Measurements from ENCODE around the gene DEDD. TPM values are rescaled to one million over a fixed set of nuclear protein-coding genes. Genes with fewer than 3 reads are reported as not detected.

The DEDD gene
- polyA plus RNA-seq, 1 of the 3 experiments (the other 2 are of a cell fraction) = 45.0 TPM

DNA sequence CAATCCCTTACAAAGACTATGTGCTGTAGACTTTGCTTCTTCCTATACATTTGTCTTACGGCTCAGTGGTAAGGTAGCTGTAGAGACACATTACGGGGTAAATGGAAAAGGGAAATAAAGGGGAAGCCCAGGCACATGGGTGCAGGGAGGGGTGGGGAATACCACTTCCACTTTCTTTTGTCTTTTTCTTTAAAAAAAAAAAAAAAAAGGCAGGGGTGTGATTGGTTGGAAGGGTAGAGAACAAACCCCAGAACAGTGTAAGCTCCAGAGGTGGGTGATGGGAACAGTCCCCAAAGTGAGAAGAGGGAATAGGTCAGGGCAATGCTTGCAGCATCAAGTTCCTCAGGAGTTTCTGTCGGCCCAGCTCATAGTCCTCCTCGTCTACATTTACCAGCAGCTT, 10.6 kb downstream of the DEDD start:
- H3K9ac ChIP-seq = no peak overlapping the region
- no peak for DNase-seq
- WGBS (ENCODE audit: low lambda C conversion rate) = 81% methylated on average over 4 of the region's 4 CpGs
- H3K9me2 ChIP-seq = no peaks in the 10 kb centered on the region
- H3F3A ChIP-seq (replicated peaks; ENCODE audit: insufficient read depth) = peaks cover 7% of the 10 kb centered on the region
- H3K36me3 ChIP-seq (replicated peaks in 1 of 2; ENCODE audit: control insufficient read depth in 1 of 2, insufficient read depth in 2 of 2, low read length in 1 of 2) = peaks cover 19 to 53% of the 10 kb centered on the region in 2 experiments
- no peak overlapping the region for H3K4me3 ChIP-seq (ENCODE audit: low read depth in 2 of 2, low read length in 1 of 2)
- CTCF ChIA-PET = no interaction called here
- no peaks in the 10 kb centered on the region for H3K9me3 ChIP-seq
- no peak overlapping the region for H2AFZ ChIP-seq (ENCODE audit: low read depth)
- H4K20me1 ChIP-seq (ENCODE audit: insufficient read depth) = peaks cover 8% of the 10 kb centered on the region; the same call in 1 of the 2 replicates
- no peak overlapping the region for H3K27ac ChIP-seq (ENCODE audit: low read depth in 2 of 2, low read length in 1 of 2)
- H3K4me1 ChIP-seq (ENCODE audit: control insufficient read depth in 1 of 2, insufficient read depth in 2 of 2, low read depth in 1 of 2, low read length in 1 of 2) = peaks cover 15 to 19% of the 10 kb centered on the region in 2 experiments; a peak in 3 of 4 replicates
- H3K4me2 ChIP-seq = no peak overlapping the region
- H3K27me3 ChIP-seq (ENCODE audit: insufficient read depth) = no peaks in the 10 kb centered on the region
- TF ChIP-seq, protein P1, sequence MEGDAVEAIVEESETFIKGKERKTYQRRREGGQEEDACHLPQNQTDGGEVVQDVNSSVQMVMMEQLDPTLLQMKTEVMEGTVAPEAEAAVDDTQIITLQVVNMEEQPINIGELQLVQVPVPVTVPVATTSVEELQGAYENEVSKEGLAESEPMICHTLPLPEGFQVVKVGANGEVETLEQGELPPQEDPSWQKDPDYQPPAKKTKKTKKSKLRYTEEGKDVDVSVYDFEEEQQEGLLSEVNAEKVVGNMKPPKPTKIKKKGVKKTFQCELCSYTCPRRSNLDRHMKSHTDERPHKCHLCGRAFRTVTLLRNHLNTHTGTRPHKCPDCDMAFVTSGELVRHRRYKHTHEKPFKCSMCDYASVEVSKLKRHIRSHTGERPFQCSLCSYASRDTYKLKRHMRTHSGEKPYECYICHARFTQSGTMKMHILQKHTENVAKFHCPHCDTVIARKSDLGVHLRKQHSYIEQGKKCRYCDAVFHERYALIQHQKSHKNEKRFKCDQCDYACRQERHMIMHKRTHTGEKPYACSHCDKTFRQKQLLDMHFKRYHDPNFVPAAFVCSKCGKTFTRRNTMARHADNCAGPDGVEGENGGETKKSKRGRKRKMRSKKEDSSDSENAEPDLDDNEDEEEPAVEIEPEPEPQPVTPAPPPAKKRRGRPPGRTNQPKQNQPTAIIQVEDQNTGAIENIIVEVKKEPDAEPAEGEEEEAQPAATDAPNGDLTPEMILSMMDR (IDR thresholded peaks at IDR 0.05) = no peak
- TF ChIP-seq, protein P2, sequence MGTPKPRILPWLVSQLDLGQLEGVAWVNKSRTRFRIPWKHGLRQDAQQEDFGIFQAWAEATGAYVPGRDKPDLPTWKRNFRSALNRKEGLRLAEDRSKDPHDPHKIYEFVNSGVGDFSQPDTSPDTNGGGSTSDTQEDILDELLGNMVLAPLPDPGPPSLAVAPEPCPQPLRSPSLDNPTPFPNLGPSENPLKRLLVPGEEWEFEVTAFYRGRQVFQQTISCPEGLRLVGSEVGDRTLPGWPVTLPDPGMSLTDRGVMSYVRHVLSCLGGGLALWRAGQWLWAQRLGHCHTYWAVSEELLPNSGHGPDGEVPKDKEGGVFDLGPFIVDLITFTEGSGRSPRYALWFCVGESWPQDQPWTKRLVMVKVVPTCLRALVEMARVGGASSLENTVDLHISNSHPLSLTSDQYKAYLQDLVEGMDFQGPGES (IDR thresholded peaks at IDR 0.05; ENCODE audit: low read depth, low read length) = no peak
- TF ChIP-seq YY1 (IDR thresholded peaks at IDR 0.05; ENCODE audit: low read depth) (no peak), RCOR1 (IDR thresholded peaks at IDR 0.05; ENCODE audit: low read length) (no peak), RFX5 (IDR thresholded peaks at IDR 0.05; ENCODE audit: low read length) (no peak), TAF1 (IDR thresholded peaks at IDR 0.05; ENCODE audit: borderline replicate concordance, low read depth, low read length) (no peak), NRF1 (IDR thresholded peaks at IDR 0.05; ENCODE audit: low read depth, low read length) (no peak), EZH2phosphoT487 (IDR thresholded peaks at IDR 0.05; ENCODE audit: borderline replicate concordance, low read depth) (no peak), MEF2A (IDR thresholded peaks at IDR 0.05; ENCODE audit: borderline replicate concordance, low read depth) (no peak), GATA2 (CRISPR knock-in tag; IDR thresholded peaks at IDR 0.05) (no peak), TEAD4 (IDR thresholded peaks at IDR 0.05; ENCODE audit: borderline replicate concordance, insufficient read depth) (no peak), ELF1 (IDR thresholded peaks at IDR 0.05) (no peak), MXI1 (IDR thresholded peaks at IDR 0.05; ENCODE audit: low read depth, low read length) (no peak), TCF12 (IDR thresholded peaks at IDR 0.05) (no peak), SIN3A (IDR thresholded peaks at IDR 0.05; ENCODE audit: borderline replicate concordance, low read depth, low read length) (no peak)
- TF ChIP-seq, protein P3, sequence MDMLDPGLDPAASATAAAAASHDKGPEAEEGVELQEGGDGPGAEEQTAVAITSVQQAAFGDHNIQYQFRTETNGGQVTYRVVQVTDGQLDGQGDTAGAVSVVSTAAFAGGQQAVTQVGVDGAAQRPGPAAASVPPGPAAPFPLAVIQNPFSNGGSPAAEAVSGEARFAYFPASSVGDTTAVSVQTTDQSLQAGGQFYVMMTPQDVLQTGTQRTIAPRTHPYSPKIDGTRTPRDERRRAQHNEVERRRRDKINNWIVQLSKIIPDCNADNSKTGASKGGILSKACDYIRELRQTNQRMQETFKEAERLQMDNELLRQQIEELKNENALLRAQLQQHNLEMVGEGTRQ (IDR thresholded peaks at IDR 0.05; ENCODE audit: borderline replicate concordance, low read depth, low read length) = no peak
- TF ChIP-seq, protein P4, sequence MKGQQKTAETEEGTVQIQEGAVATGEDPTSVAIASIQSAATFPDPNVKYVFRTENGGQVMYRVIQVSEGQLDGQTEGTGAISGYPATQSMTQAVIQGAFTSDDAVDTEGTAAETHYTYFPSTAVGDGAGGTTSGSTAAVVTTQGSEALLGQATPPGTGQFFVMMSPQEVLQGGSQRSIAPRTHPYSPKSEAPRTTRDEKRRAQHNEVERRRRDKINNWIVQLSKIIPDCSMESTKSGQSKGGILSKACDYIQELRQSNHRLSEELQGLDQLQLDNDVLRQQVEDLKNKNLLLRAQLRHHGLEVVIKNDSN (IDR thresholded peaks at IDR 0.05; ENCODE audit: borderline replicate concordance, low read depth) = no peak
- TF ChIP-seq, protein P5, sequence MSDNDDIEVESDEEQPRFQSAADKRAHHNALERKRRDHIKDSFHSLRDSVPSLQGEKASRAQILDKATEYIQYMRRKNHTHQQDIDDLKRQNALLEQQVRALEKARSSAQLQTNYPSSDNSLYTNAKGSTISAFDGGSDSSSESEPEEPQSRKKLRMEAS (IDR thresholded peaks at IDR 0.05; ENCODE audit: low read depth) = no peak
- POLR2A ChIA-PET = interaction anchor here (0.7 to 1.1 kb wide), 3 partner anchors 9 to 20 kb away, joined by 3 to 5 read pairs (median 5); partner anchors contain the start of gene DEDD
- peaks cover 61% of the 10 kb centered on the region for H3K79me2 ChIP-seq (ENCODE audit: insufficient read depth)
